Skin of body (tissue), 2 donors: ENCODE data around the gene C4BPB. TPM values are rescaled to one million over a fixed set of nuclear protein-coding genes. Genes with fewer than 3 reads are reported as not detected.

Experiments used
- DNase-seq: peaks from one replicate; lab custom pipeline; 2025; lab: John Stamatoyannopoulos, UW
- total RNA-seq: library from RNA; depleted of rRNA; stranded (reverse); fragments of >200 nt; gene quantifications from one replicate; pipeline ENCODE4 v1.2.3, GENCODE V29; 2014

C4BPB gene
- total RNA-seq, 1 donor from 2014 or later = 0.30 TPM

DNA sequence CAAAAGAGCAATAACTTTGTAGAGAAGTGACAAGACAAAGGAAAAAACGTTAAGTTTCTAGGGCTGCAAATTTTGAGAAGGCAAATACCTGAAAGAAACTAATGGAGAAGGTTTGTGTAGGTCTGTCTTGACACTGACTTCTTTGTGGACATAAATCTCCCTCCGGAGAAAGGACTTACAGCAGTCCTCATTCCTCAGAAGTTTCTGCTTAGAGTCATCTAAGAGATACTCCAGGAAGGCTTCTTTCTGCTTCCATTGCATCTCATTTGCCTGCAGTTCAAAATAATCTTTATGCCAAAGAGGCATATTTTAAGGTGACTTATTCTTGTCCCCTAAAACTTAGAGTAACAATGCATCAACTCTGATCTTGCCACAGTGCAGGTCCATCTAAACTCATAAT lies 4.4 kb upstream of the C4BPB start:
- DNase-seq = no peak

DNA sequence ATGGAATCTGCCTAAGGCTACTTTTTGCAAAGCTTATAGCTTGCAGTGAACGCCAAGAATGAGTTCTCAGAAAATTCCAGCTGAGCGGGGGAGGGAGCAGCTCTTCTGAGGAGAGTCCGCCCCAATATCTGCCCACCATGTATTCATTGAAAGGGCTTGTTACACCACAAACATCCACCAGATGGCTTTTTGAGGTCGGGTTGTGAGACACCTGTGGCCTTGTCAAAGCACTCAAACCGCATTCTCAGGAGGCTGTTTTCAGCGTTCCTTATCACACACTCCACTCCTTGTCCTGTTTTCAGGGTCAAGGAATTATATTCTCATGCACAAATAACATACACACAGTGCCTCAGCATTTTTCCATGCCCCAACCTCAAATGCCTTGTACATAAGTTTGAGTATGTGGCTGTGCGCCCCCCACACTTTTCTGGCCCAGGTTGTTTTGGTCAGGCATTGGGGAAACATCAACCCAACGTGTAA lies 3.9 kb upstream of the C4BPB start:
- peak; percentile 62 for DNase-seq

DNA sequence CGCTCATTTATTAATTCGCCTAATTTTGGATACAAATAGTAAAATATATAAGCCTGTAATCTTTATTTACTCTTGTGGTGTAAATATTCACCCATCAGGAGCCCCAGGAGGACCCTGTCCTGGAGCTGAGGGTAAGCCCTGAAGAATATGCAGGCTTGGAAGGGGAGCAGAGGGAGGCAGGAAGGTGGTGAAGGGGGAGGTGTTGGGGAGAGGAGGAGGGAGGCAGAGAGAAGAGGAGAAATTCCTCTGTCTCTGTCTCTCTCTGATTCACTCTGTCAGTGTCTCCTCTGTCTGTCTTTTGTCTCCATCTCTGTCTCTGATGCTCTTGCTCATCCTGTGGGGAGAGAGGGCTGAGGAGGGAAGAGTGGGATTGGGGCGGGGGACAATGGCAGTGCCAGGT lies 2.8 kb upstream of the C4BPB start:
- DNase-seq = no peak

DNA sequence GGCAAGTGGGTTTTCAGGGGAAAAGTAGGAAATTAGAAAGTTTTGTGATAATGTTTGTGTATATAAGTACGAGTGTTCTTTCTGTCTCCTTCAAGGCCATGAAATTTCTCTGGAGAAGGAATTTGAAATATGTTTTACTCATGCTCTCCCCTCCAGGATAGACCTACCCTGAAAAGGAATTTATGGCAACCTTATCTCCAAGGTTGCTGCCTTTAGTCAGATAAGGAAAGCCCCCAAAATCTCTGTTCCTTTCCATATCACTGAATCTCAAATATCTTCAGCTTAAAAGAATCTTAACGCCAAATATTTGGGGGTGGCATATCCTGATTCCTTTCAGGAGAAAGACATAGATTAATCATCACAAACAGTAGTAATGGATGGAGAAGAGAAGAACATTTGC lies 499 bp upstream of the C4BPB start:
- no peak for DNase-seq

DNA sequence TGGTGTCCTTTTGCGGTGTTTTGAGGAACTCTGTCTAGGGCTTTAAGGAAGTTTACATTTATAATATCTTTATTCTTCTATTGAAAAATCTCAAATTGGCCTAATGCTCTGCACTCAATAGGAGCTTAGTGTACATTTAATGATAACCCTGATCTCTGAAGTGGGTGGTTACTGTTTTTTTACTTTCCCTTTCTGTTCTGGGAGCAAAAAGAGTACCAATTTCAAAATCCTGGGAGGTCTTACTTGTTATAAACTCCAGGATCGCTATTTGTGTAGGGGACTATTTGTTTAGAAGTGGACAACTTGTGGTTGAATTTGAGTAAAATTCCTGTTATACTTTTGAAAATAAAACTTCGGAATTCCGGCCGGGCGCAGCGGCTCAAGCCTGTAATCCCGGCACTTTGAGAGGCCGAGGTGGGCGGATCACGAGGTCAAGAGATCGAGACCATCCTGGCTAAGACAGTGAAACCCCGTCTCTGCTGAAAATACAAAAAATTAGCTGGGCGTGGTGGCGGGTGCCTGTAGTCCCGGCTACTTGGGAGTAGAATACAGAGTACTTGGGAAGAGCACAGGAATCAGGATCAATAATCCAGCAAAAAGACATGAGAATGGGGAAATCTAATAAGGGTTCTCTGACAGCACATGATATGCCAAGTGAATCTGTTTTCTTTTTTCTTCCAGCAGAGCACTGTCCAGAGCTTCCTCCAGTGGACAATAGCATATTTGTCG lies 1.1 kb downstream of the C4BPB start:
- no peak for DNase-seq

DNA sequence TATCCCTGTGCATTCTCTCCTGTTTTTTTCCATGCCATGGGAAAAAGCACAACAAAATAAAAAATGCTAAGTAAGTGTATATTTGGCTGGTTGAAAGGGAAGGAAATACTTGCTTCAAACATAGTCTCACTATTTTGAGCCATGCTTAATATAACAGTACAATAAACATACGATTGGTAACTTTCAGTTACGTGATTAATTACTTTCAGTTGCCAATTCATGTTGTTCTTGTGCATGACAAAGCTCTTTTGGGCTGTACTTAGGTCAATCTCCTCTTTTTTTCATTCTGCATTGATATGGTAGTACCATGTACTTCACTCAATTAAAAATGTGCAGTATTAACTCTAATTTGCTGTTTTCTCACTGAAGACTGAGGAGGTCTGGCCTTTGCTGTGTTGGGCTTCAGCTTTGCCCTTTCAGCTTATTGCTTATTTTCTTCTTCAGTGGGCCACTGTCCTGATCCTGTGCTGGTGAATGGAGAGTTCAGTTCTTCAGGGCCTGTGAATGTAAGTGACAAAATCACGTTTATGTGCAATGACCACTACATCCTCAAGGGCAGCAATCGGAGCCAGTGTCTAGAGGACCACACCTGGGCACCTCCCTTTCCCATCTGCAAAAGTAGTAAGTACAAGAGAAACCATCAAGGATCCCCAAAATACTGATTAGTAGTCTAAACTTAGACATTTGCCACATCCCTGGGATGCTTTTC lies 2.7 kb downstream of the C4BPB start:
- no peak for DNase-seq

DNA sequence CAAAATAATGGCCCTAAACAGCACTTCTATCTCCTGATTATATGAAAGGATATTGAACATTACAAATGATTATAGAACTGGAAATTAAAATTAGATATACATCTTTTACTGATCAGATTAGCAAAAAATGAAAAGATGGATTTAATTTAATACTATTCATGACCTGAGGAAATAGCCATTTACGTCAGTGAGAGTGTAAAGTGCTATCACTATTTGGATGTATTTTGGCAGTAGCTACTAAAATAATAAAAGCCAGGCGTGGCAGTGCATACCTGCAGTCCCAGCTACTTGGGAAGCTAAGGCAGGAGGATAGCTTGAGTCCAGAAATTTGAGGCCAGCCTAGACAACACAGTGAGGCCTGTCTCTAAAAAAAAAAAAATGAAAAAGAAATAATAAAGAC lies 5.3 kb downstream of the C4BPB start:
- DNase-seq = no peak

DNA sequence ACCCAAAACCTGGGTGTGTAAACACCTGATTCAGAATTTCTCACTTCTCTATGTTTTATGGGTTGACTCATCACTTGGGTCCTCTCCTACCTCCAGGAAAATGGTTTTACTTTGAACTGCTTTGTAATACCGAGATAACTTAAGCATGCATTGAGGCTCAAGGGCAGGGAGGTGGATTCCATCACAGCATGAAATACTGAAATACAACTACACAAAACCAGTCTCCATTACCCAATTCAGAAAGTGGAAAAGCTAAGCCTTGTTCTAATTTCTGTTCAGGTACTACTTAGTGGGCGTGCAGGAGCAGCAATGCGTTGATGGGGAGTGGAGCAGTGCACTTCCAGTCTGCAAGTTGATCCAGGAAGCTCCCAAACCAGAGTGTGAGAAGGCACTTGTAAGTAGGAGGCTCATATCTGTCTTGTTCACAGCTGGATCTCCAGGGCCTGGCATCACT lies 9.2 kb downstream of the C4BPB start:
- DNase-seq = no peak

DNA sequence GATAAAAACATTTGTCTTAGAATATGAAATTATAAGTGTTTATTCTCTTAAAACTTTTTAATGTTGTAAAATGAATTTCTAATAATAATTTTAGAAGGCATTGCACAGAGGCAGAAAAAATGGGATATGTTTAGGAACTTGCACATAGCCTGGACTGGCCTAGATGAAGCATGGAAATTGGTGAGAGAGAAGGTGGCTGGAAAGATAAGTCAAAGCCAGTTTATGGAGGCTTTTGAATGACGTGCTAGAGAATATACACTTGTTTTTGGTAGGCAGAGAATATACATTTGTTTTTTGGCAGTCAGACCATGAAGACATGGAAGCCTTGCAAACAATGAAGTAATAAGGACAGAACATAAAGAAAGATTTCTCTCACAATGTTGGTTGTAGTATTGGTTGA lies 13.1 kb downstream of the C4BPB start:
- DNase-seq = no peak

DNA sequence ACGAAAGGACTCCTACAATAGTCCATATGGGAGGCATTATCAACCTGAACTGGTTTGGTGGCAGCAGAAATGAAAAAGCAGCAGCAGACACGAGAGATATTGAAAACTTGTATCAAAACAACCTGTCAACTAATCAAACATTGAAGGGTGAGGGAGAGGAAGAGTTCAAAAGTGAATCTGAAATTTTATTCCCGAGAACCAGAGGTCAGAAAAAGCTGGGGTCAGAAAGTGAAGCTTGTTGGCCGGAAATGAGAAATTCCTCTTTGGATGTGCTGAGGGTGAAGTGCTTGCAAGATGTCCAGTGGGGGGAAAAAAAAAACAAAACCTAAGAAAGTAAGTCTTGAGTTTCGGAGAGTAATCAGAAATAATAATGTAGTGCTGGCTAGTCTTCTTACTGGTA lies 13.5 kb downstream of the C4BPB start:
- no peak for DNase-seq

DNA sequence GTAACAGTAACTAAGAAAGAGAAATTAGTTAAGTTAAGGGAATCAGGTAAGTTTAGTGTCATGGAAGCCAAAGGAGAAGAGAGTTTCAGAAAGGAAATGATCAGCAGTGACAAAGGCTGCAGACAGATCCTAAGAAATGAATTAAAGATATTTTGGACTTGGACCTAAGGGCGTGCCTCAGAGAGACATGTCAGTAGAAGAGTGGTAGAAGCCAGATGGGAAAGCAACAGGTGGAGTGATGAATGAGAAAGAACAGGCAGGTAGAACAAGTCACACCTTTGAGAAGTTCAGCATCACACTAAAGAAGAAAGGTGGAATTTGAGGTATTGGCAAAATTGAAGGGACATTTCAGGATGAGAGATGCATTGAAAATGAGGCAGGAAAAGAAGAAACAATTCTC lies 14.0 kb downstream of the C4BPB start:
- no peak for DNase-seq

DNA sequence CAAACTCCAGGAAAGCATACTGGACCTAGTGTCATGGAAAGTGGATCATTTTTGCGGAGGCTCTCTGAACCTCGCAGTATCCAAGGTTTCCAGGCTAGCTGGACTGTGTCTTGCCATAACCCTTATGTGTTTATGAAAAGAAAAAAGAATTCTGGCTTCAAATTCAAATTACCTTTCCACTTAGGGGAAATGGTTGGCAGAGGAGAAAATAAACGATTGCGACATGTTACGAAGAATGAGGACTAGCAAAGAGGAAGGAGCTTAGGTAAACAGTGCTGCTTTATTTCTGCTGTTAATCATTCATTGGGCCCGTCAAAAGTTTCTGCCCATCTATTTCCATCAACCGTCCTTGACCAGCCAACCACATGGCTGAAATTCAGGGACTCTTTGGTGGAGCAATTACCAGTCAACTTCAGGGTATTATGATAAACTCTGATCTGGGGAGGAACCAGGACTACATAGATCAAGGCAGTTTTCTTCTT lies 15.3 kb downstream of the C4BPB start, which contains the start of gene C4BPA:
Gene C4BPA (plus strand): TSS at position 342 of the 482 bp plus-strand sequence. CDS start 8,793 bp downstream, outside the sequence.
- DNase-seq = no peak

DNA sequence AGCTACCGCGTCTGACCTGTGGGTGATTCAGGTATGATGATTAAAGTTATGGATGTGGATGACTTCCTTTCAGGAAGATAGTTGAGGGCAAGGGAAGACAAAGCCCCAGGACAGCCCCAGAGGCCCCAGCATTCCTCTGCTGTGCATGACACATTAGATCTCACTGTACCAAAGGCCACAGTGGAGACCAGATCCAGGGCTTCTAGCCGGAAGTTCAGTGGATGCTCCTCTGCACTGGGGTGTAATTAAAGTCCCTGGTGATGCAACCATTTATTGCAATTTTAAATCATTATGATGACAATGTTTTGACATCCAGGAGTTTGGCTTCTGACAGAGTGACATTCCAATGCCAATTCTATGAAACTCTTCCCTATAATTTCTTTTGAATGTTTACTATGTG lies 20.3 kb downstream of the C4BPB start:
- DNase-seq = no peak

DNA sequence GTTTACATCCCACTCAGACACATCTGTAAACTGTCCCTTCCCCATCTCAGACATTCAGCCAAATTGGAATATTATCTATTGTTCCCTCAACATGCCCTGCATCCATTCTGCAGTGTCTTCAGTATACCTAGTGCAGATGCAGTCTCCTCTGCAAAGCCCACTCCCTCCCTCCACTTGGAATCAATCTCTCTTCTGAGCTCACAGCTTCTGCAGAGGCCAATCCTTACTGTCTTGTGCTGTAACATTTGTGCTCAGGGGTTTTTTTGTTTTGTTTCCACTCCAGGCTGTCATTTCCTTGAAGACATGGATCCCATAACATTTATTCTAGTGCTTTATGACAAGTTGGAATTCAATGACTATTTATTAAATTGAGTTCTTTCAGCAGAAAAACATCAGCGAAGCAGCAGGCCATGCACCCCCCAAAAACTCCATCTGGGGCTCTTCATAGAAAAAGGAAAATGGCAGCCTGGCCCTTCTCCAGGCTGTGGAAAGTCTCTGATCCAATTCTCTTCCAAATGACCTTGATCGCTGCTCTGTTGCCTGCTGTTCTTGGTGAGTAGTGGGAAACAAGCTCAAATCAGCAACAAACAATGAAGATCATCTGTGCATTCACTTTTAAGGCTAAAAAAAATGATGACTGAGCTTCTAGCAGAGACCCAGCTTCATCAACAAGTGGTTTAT lies 24.1 kb downstream of the C4BPB start:
- DNase-seq = no peak

DNA sequence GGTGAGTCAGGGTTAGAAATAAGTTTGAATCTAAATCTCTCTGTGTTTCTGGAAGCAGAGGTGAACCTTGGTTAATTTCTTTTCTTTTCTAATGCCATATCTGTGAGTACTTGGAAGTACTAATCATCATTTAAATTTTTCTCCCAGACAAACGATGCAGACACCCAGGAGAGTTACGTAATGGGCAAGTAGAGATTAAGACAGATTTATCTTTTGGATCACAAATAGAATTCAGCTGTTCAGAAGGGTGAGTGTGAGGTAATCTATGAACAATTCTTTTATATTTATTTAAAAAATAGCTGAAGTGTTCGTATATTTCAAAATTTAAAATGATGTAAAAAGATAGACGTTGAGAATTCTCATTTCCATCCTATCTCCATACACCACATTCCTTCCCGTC lies 26.6 kb downstream of the C4BPB start:
- DNase-seq = no peak

DNA sequence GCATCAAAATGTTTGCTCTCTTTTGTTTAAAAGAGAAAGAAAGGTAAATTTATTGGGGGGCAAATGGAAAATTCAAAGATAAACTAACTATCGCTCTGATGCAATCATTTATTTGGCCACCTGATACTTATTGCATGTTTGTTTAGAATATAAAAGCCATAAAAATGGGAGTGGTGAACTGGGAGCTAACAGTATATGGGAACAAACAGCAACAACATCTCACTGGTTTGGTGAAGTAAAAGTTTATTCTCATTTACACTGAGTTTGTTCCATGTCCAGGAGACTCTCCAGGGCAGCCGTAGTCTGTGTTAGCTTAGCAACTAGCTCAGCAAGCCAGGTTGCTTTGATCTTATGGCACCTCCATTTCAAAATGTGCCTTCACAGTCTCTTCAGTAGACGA lies 35.7 kb downstream of the C4BPB start:
- DNase-seq = no peak

DNA sequence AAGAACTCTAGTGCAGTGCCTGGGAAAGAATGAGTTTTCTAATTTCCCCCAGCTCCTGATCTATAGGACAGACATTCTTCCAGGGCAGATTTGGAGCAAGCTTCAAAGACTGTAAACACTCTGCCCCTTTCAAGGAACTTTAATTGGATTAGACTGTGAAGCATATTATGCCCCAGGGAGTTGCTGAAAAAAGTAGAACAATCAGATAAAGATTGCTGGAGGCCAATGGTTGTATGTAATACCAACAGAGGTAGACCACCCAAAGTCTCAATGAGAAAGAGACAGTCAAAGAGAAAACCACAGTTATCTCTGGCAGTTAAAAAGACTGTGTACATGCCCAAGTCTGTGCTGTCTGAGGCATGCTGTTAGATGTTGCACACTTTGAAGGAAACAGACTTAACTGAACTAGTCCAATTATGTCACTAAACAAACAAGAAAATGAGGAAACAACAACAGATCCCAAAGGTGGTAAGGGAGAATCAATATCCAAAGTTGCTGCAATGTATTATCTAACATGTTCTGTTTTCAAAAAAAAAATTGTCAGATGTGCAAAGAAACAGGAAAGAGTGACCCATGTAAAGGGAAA lies 39.8 kb downstream of the C4BPB start:
- DNase-seq = no peak

DNA sequence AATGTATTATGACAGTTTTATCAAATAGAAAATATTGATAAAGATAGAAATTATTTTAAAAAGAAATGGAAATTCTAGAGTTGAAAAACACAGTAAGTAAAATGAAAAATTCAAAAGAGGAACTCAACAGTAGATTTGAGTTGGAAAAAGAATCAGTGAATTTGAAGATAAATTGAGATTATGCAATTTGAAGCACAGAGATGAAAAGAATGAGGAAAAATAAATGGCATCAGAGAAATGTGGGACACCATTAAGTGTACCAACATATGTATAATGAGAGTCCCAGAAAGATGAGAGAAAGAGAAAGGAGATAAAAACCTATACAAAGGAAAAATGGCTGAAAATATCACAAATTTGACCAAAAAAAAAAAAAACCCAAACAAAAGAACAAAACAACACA lies 40.4 kb downstream of the C4BPB start:
- DNase-seq = no peak

DNA sequence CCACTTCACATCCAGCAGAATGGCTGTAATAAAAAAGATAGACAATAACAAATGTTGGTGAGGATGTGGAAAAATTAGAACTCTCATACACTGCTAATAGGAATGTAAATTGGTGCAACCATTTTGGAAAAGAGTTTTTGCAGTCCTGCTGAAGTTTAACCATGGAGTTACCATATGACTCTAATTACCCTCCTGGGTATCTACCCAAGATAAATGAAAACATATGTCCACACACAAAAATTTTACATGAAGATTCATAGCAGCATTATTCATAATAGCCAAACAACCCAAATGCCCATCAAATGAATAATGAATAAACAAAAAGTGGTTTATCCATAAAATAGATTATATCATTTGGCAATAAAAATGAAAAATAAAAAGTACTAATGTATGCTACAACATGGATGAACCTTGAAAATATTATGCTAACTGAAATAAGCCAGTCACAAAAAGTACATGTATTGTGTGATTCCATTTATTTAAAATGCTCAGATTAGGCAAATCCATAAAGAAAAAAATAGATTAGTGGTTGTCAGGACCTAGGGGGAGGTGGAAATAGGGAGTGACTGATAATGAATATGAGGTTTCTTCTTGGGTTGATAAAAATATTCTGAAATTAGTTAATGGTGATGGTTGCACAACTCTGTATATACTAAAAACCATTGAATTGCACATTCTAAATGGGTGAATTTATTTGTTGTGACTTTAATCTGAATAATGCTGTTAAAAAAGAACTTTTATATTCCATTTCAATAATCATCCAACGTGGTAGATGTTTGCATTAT lies 41.8 kb downstream of the C4BPB start:
- no peak for DNase-seq

DNA sequence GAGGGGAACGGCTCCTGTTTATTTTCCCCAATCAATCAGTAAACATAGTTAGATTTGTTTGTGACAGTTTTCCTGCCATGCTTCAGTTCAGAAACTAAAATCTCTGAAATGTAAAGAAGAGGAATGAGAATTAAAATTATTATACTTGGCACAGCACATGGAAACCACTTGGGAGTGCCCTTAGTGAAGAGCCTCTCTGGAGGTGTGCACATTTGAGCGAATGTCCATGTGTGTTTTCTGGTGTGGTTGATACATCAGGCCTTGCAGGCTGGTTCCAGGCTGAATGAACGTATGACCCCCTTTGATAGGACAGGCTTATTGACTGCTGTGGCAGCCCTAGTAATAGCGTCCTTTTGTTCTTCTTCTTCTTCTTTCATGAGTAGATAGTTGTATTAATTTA lies 42.5 kb downstream of the C4BPB start:
- DNase-seq = no peak

DNA sequence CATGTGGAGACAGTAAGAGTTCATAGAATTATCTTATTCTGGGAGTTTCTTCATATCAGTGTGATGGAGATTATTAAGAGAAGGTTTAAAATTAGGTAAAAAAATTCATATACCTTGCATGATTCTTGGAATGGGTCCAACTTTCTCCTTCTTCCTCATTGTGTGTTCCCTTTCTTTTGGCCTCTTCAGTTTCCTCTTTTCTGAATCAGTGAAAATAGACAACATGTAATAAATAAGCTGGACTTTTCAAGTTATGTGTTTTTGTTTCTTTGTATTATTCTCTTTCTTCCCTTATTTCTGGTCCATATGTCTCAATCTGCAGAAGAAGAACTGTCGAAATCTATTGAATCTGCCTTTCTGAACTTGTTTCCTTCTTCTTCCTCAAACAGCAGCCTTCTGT lies 45.9 kb downstream of the C4BPB start:
- DNase-seq = no peak
